Measurements from ENCODE around the gene SIK2. TPM values are rescaled to one million over a fixed set of nuclear protein-coding genes. Genes with fewer than 3 reads are reported as not detected.

The SIK2 gene
- total RNA-seq, result 6.6 and 8.1 TPM in 2 replicates

- DNase-seq (ENCODE audit: low read depth, low spot score), result peak; percentile 84
These were observed at the start of gene SIK2 for GRCh38 chr11:111601979-111602864. Gene SIK2, plus strand, starts transcription at chr11:111602449. Its CDS starts 115 bp downstream, at chr11:111602564.

- DNase-seq (ENCODE audit: low read depth, low spot score), result no peak
These were observed 47.7 kb upstream of the SIK2 start for GRCh38 chr11:111554532-111554931.

- no peak for DNase-seq (ENCODE audit: low read depth, low spot score)
These were observed 47.0 kb upstream of the SIK2 start for GRCh38 chr11:111555255-111555654.

GRCh38 chr11:111557425-111558111 lies 44.7 kb upstream of the SIK2 start:
- DNase-seq (ENCODE audit: low read depth, low spot score), result no peak

- no peak for DNase-seq (ENCODE audit: low read depth, low spot score)
These were observed 42.3 kb upstream of the SIK2 start for GRCh38 chr11:111559800-111560464.

GRCh38 chr11:111560800-111561199 lies 41.4 kb upstream of the SIK2 start:
- DNase-seq (ENCODE audit: low read depth, low spot score), result no peak

- no peak for DNase-seq (ENCODE audit: low read depth, low spot score)
These were observed 40.9 kb upstream of the SIK2 start for GRCh38 chr11:111561306-111561705.

GRCh38 chr11:111561791-111562325 lies 40.4 kb upstream of the SIK2 start:
- no peak for DNase-seq (ENCODE audit: low read depth, low spot score)

GRCh38 chr11:111562692-111563389 lies 39.4 kb upstream of the SIK2 start:
- no peak for DNase-seq (ENCODE audit: low read depth, low spot score)

GRCh38 chr11:111565114-111565720 lies 37.0 kb upstream of the SIK2 start:
- DNase-seq (ENCODE audit: low read depth, low spot score), result no peak

- no peak for DNase-seq (ENCODE audit: low read depth, low spot score)
These were observed 35.9 kb upstream of the SIK2 start for GRCh38 chr11:111566324-111566723.

- no peak for DNase-seq (ENCODE audit: low read depth, low spot score)
These were observed 32.8 kb upstream of the SIK2 start for GRCh38 chr11:111569476-111569875.

GRCh38 chr11:111570796-111571195 lies 31.5 kb upstream of the SIK2 start:
- no peak for DNase-seq (ENCODE audit: low read depth, low spot score)

- no peak for DNase-seq (ENCODE audit: low read depth, low spot score)
These were observed 30.3 kb upstream of the SIK2 start for GRCh38 chr11:111571829-111572501.

GRCh38 chr11:111572581-111572980 lies 29.7 kb upstream of the SIK2 start:
- DNase-seq (ENCODE audit: low read depth, low spot score), result no peak

GRCh38 chr11:111573821-111574249 lies 28.4 kb upstream of the SIK2 start:
- no peak for DNase-seq (ENCODE audit: low read depth, low spot score)

GRCh38 chr11:111574373-111575225 lies 27.6 kb upstream of the SIK2 start:
- DNase-seq (ENCODE audit: low read depth, low spot score), result no peak

- no peak for DNase-seq (ENCODE audit: low read depth, low spot score)
These were observed 26.5 kb upstream of the SIK2 start for GRCh38 chr11:111575740-111576139.

- no peak for DNase-seq (ENCODE audit: low read depth, low spot score)
These were observed 24.4 kb upstream of the SIK2 start for GRCh38 chr11:111577821-111578220.
